Measurements from ENCODE around the gene COL21A1.

- TF ChIP-seq CTCF (IDR thresholded peaks at IDR 0.05; ENCODE audit: low read depth, low read length, poor library complexity, severe bottlenecking) (no peak), EZH2phosphoT487 (IDR thresholded peaks at IDR 0.05; ENCODE audit: borderline replicate concordance, low read length) (no peak)
Observed at GRCh38 chr6:56087421-56087820, 160.0 kb downstream of the COL21A1 start.
